ENCODE measurements around the gene YIF1B.

YIF1B gene

GRCh38 chr19:38333245-38333644 lies 17.5 kb upstream of the YIF1B start:
- DNase-seq (ENCODE audit: low read depth): no peak

GRCh38 chr19:38331728-38332127 lies 16.0 kb upstream of the YIF1B start:
- no peak for DNase-seq (ENCODE audit: low read depth)

GRCh38 chr19:38329651-38330050 lies 13.9 kb upstream of the YIF1B start:
- DNase-seq (ENCODE audit: low read depth): no peak

GRCh38 chr19:38326591-38326990 lies 10.8 kb upstream of the YIF1B start:
- DNase-seq (ENCODE audit: low read depth): no peak

GRCh38 chr19:38324431-38324830 lies 8.7 kb upstream of the YIF1B start:
- DNase-seq (ENCODE audit: low read depth): no peak

- no peak for DNase-seq (ENCODE audit: low read depth)
Measured at GRCh38 chr19:38323291-38323690, 7.5 kb upstream of the YIF1B start.

- DNase-seq (ENCODE audit: low read depth): no peak
Measured at GRCh38 chr19:38321646-38322196, 6.0 kb upstream of the YIF1B start.

GRCh38 chr19:38320969-38321339 lies 5.2 kb upstream of the YIF1B start:
- no peak for DNase-seq (ENCODE audit: low read depth)

GRCh38 chr19:38319421-38320258 lies 3.9 kb upstream of the YIF1B start, which contains the start of gene KCNK6:
Gene KCNK6 (plus strand): TSS chr19:38319845. CDS start chr19:38319951, 106 bp downstream.
- peak; percentile 13 for DNase-seq (ENCODE audit: low read depth)

GRCh38 chr19:38318660-38319059 lies 2.9 kb upstream of the YIF1B start:
- no peak for DNase-seq (ENCODE audit: low read depth)

- DNase-seq (ENCODE audit: low read depth): no peak
Measured at GRCh38 chr19:38317104-38317612, 1.4 kb upstream of the YIF1B start.

GRCh38 chr19:38316477-38317067 lies 825 bp upstream of the YIF1B start:
- no peak for DNase-seq (ENCODE audit: low read depth)

- no peak for DNase-seq (ENCODE audit: low read depth)
Measured at GRCh38 chr19:38310986-38311385, 4.8 kb downstream of the YIF1B start.

GRCh38 chr19:38310279-38310670 lies 5.5 kb downstream of the YIF1B start:
- DNase-seq (ENCODE audit: low read depth): no peak

GRCh38 chr19:38309615-38310278 lies 6.0 kb downstream of the YIF1B start:
- DNase-seq (ENCODE audit: low read depth): no peak

- no peak for DNase-seq (ENCODE audit: low read depth)
Measured at GRCh38 chr19:38308926-38309614, 6.7 kb downstream of the YIF1B start.

- no peak for DNase-seq (ENCODE audit: low read depth)
Measured at GRCh38 chr19:38308006-38308766, 7.6 kb downstream of the YIF1B start.

- no peak for DNase-seq (ENCODE audit: low read depth)
Measured at GRCh38 chr19:38307597-38307996, 8.2 kb downstream of the YIF1B start.

- DNase-seq (ENCODE audit: low read depth): no peak
Measured at GRCh38 chr19:38307076-38307475, 8.7 kb downstream of the YIF1B start.

GRCh38 chr19:38306236-38306635 lies 9.5 kb downstream of the YIF1B start:
- no peak for DNase-seq (ENCODE audit: low read depth)

GRCh38 chr19:38304866-38305429 lies 10.8 kb downstream of the YIF1B start:
- no peak for DNase-seq (ENCODE audit: low read depth)
